DOHH2 (cell line): Measurements from ENCODE around the gene CLIP2.
A peak's percentile ranks its signal among the peaks of the same experiment; 100 is the strongest.

ENCODE experiments used
- H3F3A ChIP-seq: fragments of 200-600 bp; sonication (generic), shearing (Covaris generic); 2 replicates; pipeline ENCODE4 v1.6.0; 2016; ENCODE audit warnings: antibody characterized with exemption, mild to moderate bottlenecking; ENCODE audit not compliant: control insufficient read depth, insufficient read depth
- H3K27ac ChIP-seq: fragments of 200-600 bp; sonication (generic); 2 replicates; pipeline ENCODE4 v1.5.1; 2014; ENCODE audit warnings: low read depth, mild to moderate bottlenecking, low read length, moderate library complexity
- H3K27me3 ChIP-seq: fragments of 200-600 bp; sonication (generic); 2 replicates; pipeline ENCODE4 v1.6.1; 2014; ENCODE audit warnings: mild to moderate bottlenecking, low read length, mixed read lengths; ENCODE audit not compliant: control insufficient read depth
- H3K36me3 ChIP-seq: fragments of 200-600 bp; sonication (generic); 2 replicates; pipeline ENCODE4 v1.6.1; 2014; ENCODE audit warnings: mild to moderate bottlenecking, low read length, moderate library complexity, mixed read lengths; ENCODE audit not compliant: control insufficient read depth
- H3K4me1 ChIP-seq: fragments of 200-600 bp; sonication (generic); 2 replicates; pipeline ENCODE4 v1.6.1; 2014; ENCODE audit warnings: mild to moderate bottlenecking, low read length, mixed read lengths; ENCODE audit not compliant: control insufficient read depth
- H3K4me2 ChIP-seq: fragments of 200-600 bp; sonication (generic); 2 replicates; pipeline ENCODE4 v1.6.0; 2014; ENCODE audit warnings: mild to moderate bottlenecking, low read length, moderate library complexity
- H3K4me3 ChIP-seq: fragments of 200-600 bp; sonication (generic); 2 replicates; pipeline ENCODE4 v1.5.1; 2014; ENCODE audit warnings: mild to moderate bottlenecking, low read length, mixed read lengths
- H3K79me2 ChIP-seq: fragments of 200-600 bp; sonication (generic); 2 replicates; pipeline ENCODE4 v1.6.1; 2014; ENCODE audit warnings: mild to moderate bottlenecking, low read length, mixed read lengths; ENCODE audit not compliant: control insufficient read depth
- H3K9me2 ChIP-seq: fragments of 200-600 bp; sonication (generic); replicated peaks from 2 replicates; pipeline ENCODE4 v1.6.1; 2014; ENCODE audit warnings: mild to moderate bottlenecking, low read length, mixed read lengths; ENCODE audit not compliant: control insufficient read depth
- H3K9me3 ChIP-seq: fragments of 200-600 bp; sonication (generic); 2 replicates; pipeline ENCODE4 v1.6.1; 2014; ENCODE audit warnings: antibody characterized with exemption, low read length, mixed read lengths; ENCODE audit not compliant: control insufficient read depth, insufficient read depth
- H4K20me1 ChIP-seq: fragments of 200-600 bp; sonication (generic); 2 replicates; pipeline ENCODE4 v1.6.0; 2014; ENCODE audit warnings: low read depth, mild to moderate bottlenecking, antibody characterized with exemption, low read length, moderate library complexity; ENCODE audit not compliant: control insufficient read depth, insufficient read depth
- CTCF ChIP-seq: fragments of 200-600 bp; sonication (generic); IDR thresholded peaks from one replicate; pipeline ENCODE4 v1.5.1; 2014; ENCODE audit warnings: antibody characterized with exemption, mild to moderate bottlenecking, low read depth, low read length; ENCODE audit not compliant: poor library complexity, severe bottlenecking
- EZH2phosphoT487 ChIP-seq: fragments of 200-600 bp; sonication (generic); IDR thresholded peaks from 2 replicates; pipeline ENCODE4 v1.6.1; 2017; ENCODE audit warnings: borderline replicate concordance, mild to moderate bottlenecking, antibody characterized with exemption, low read length, moderate library complexity, mixed read lengths

CLIP2 gene

DNA sequence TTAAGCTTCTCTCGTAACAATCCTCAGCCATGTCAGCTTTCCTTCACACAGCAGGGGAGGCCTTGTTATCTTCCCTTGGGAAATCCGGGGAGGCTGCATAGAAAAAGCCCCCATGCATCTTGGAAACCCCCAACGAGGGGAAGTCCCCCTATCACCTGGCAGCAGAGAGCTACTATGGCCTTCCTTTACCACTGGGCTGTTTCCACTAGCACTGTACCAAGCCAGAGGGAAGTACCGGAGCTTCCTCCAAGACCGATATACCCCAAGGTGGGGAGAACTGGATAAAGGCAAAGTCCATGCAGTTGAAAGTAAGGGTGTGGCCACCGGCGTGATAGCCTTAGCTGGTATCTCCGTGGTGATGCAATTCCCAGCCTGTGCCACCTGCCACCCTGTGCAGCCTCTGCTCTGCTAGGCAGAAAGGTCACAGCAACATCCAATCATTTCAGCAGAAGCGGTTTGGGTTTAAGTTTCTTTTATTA is 4.4 kb upstream of the CLIP2 start:
- Histone ChIP-seq H3K27me3 (no peaks in the 10 kb centered on the region; the same call in 1 of the 2 replicates), H3K4me1 (peaks cover 58% of the 10 kb centered on the region), H3K9me2 (no peaks in the 10 kb centered on the region), H4K20me1 (no peaks in the 10 kb centered on the region), H3K36me3 (no peaks in the 10 kb centered on the region), H3K27ac (no peak overlapping the region), H3F3A (peaks cover 7% of the 10 kb centered on the region), H3K4me2 (peak overlapping the region; percentile 4; the same call in 1 of the 2 replicates), H3K79me2 (peaks cover under 1% of the 10 kb centered on the region), H3K9me3 (no peaks in the 10 kb centered on the region), H3K4me3 (no peak overlapping the region)
- no peak for TF ChIP-seq EZH2phosphoT487

DNA sequence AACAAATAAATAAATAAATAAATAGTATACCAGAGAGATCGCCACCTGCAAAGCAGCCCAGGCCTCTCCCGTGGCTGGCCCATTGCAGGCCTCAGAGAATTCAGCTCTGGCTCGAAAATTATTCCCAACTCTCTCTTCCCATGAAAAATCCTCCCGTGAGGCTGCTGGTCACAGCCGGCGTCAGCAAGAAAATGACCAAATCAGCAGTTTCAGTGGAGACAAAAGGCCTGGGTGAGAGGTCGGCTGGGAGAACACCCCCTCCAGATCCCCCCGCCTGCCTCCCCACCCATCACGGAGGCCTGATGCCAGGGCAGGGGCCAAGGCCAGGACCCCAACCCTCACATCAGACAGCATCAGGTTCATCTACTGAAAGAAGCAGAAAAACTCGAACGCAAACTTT is 3.1 kb upstream of the CLIP2 start:
- H3K27me3 ChIP-seq: peaks cover 11% of the 10 kb centered on the region
- H3K9me3 ChIP-seq: no peaks in the 10 kb centered on the region
- no peak overlapping the region for H3K27ac ChIP-seq
- peaks cover 10% of the 10 kb centered on the region for H3F3A ChIP-seq
- TF ChIP-seq CTCF (no peak), EZH2phosphoT487 (no peak)
- H3K4me1 ChIP-seq: peaks cover 58% of the 10 kb centered on the region
- no peak overlapping the region for H3K4me3 ChIP-seq
- peaks cover 14% of the 10 kb centered on the region for H3K79me2 ChIP-seq
- H3K9me2 ChIP-seq: no peaks in the 10 kb centered on the region
- H3K4me2 ChIP-seq: no peak overlapping the region
- 0 out of 2 replicates have a peak, but pooled peaks cover 7% of the 10 kb centered on the region for H4K20me1 ChIP-seq
- no peaks in the 10 kb centered on the region for H3K36me3 ChIP-seq

- no peak overlapping the region for H3K4me3 ChIP-seq
- H3F3A ChIP-seq: peaks cover 10% of the 10 kb centered on the region
- no peak overlapping the region for H3K4me2 ChIP-seq
- TF ChIP-seq CTCF (no peak), EZH2phosphoT487 (no peak)
- no peaks in the 10 kb centered on the region for H3K36me3 ChIP-seq
- 0 out of 2 replicates have a peak, but pooled peaks cover 7% of the 10 kb centered on the region for H4K20me1 ChIP-seq
- H3K9me2 ChIP-seq: no peaks in the 10 kb centered on the region
- no peaks in the 10 kb centered on the region for H3K9me3 ChIP-seq
- H3K79me2 ChIP-seq: peaks cover 20% of the 10 kb centered on the region
- peaks cover 11% of the 10 kb centered on the region for H3K27me3 ChIP-seq
- H3K27ac ChIP-seq: no peak overlapping the region
- peaks cover 57% of the 10 kb centered on the region for H3K4me1 ChIP-seq
Observed at GRCh38 chr7:74287303-74288033, 1.7 kb upstream of the CLIP2 start.

DNA sequence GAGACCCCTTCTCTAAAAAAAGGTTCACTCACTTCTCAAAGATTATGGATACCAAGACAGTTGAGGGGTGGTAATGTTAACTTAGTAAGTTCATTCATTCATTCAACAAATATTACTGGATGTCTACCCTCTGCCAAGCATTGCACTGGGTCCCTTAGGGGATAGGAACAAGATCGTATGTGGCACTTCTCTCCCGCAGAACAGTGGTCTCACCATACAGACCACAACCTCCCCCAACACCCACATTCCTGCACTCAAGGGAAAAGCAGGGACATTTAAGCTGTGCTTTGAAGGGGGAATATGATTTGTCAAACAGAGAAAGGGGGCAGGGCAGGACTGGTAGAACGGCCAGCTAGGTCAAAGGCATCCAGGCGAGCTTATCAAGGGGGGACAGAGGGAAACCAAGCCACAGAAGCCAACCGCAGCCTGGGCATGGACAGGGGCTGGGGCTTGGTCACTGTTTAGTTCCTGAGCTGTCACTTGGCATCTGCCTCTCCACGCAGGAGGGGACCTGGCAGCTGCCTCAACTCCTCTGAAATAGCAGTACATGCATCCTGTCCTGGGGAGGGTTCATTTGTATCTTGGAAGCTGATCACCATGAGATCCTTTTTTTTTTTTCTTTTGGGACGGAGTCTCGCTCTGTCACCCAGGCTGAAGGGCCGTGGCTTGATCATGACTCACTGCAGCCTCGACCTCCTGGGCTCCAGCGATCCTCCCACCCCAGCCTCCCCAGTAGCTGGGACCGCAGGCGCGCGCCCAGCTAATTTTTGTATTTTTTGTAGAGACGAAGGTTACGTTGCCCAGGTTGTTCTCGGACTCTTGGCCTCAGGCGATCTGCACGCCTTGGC is 949 bp upstream of the CLIP2 start:
- Histone ChIP-seq H3K27me3 (peaks cover 11% of the 10 kb centered on the region), H3K9me3 (no peaks in the 10 kb centered on the region), H4K20me1 (0 out of 2 replicates have a peak, but pooled peaks cover 10% of the 10 kb centered on the region), H3F3A (peaks cover 10% of the 10 kb centered on the region), H3K4me3 (peak overlapping the region; percentile 76), H3K9me2 (no peaks in the 10 kb centered on the region), H3K4me1 (peaks cover 51% of the 10 kb centered on the region), H3K27ac (no peak overlapping the region), H3K4me2 (peak overlapping the region; percentile 96), H3K36me3 (no peaks in the 10 kb centered on the region), H3K79me2 (peaks cover 27% of the 10 kb centered on the region)
- no peak for TF ChIP-seq CTCF
- TF ChIP-seq EZH2phosphoT487: no peak
